COLO829 (cell line): ENCODE measurements around the gene SFRP4.
"Not testable (repeated sequence)": the region's sequence is repeated elsewhere in the genome, so short reads cannot be mapped to it uniquely, and the experiment has no call there.

Experiments used
- DNase-seq: peaks from one replicate; pipeline ENCODE4 v3.0.0; 2012; ENCODE audit warnings: low spot score

SFRP4 gene

DNA sequence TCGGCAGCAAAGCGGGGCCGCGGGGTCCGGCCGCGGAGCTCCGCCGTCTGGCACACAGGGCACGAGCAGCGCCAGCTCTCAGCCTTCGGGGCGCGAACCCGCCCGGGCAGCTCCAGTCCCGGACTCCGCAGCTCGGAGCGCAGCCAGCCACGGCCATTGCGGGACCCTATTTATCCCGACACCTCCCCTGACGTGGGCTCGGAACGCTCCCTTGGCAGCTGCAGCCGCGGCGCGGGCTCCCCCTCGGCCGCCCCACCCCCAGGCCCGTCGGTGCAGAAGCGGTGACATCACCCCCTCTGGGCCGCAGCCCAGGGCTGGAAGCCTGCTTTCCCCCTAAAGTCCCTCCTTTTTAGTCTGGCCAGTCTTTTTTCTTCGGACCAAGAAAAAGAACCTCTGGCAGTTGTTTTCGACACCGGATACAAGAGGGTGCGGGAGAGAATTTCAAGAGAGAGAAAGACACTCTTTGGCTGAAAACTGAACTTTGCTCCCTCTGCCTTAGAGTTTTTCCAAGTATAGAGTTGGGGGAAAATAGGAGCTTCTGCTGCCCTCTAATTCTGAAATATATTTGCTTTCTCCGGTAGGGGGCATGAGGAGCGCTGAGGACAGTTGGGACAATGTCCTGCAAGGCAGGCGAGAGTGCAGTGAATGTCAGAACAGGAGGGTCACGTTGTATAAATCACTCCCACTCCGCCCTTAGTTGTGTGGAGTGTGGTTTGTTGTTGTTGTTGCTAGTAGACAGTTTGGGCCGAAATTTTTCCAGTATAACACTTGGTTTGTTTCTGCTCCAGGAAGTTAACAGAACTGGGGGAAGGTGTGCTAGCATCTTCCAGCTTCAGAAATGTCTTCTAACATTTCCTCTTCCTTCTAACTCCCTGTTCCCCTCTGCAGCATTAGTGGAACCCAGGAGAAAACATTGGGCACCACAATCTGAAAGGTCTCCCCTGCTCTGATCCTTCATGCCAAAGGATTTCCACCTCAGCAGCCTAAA, at the start of gene SFRP4:
Gene SFRP4, minus strand, starts transcription at position 145 of the 988 bp plus-strand sequence. CDS start 280 bp downstream, outside the sequence.
- peak; percentile 22 for DNase-seq

DNA sequence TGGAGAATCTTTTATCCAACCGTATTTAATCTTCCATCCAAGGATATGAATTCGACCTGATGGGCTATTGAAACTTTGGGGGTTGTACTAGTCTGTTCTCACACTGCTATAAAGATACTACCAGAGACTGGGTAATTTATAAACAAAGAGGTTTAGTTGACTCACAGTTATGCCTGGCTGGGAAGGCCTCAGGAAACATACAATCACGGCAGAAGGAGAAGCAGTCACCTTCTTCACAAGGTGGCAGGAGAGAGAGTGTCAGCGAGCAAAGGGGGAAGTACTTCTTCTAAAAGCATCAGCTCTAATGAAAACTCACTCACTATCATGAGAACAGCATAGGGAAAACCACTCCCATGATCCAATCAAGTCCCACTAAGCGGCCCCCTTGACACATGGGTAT, 47.6 kb upstream of the SFRP4 start:
- DNase-seq = no peak

DNA sequence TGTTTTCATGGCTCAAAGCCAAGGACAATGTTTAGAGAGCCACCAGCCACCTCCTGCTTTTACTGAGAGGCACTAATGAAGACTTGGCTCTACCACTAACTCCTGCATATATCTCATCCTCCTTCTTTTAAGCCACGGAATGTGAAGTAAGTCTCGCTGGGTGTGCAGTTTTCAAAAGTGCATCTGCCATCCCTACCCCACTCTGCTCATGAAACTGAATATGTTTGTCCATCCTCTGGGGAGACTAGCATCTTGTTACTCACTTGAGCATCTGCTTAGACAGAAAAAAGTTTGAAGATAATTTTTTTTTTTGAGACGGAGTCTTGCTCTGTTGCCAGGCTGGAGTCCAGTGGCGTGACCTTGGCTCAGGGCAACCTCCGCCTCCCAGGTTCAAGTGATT, 44.6 kb upstream of the SFRP4 start:
- DNase-seq = no peak

DNA sequence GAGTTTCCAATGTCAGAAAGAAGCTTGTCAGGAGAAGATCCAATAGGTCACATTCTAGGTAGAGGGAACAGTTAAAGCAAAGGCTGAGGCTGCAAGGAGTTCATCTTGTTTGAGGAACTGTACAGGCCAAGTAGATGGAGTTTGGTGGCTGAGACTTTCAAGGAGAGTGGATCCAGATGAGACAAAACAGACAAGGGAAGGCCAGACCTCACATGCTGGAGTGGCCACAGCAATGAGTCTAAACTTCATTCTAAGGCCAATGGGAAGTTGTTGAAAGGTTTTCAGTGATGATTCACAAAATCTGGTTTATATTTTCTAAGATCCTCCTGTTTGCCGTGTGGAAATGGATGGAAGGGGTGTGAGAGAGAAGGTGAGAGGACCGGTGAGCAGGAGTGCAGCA, 43.9 kb upstream of the SFRP4 start:
- DNase-seq = no peak

DNA sequence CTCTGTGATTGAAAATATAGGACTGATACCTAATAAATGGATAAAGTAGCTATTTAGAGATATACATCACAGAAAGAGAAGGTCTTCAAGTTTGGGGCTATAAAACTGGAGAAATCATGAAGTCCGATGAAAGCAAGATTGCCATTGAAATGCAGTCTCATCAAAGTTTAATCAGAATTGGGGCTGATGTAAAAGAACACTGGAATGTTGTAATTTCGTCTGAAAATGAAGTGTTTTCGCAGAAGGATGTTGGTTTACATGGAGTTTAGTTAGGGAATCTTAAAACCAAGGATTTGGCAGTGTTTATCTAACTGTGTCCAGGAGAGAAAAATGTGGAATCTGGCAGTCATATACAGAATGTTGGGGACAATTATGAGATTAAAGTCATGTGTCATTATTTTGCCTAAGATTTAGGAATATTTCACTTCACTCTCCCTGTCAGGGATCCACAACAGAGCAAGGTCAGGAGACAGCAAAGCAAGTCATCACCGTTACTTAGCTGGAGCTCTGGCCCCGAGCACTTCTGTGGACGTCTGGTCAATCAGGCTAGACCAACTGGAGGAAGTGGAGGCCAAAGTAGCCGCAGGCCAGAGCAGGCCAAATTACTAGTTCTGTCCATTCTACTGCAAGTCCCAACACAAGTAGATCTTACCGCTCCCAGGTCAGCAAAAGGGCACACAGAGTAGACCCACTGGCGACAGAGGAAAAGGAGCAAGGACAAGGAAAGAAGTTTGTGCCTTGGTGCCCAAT, 40.8 kb upstream of the SFRP4 start:
- no peak for DNase-seq

DNA sequence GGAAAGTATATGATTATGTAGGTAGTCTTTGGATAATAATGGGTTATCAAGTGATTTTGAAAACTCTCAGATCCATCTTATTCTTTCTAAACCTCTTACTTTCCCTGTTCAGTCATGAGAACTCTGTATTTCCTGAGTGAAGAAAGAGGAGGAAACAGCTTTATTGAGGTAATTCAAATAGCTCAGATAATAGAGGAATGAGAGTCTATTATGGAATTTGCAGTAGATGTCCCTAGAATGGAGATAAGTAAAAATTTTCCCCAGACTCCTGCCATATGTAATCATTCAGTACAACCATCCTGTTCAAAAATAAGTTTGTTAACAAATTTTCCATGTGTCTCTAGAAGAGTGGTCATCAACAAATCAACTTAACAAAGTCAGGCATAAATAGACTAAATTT, 40.2 kb upstream of the SFRP4 start:
- no peak for DNase-seq

DNA sequence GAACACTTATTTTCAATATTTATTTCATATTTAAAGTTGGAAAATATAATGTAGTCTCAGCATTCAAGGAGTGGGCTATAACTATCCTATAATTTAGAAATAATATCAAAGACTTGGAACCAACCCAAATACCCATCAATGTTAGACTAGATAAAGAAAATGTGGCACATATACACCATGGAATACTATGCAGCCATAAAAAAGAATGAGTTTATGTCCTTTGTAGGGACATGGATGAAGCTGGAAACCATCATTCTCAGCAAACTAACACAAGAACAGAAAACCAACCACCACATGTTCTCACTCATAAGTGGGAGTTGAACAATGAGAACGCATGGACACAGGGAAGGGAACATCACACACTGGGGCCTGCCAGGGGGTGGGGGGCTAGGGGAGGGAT, 37.6 kb upstream of the SFRP4 start:
- not testable (repeated sequence) for DNase-seq

DNA sequence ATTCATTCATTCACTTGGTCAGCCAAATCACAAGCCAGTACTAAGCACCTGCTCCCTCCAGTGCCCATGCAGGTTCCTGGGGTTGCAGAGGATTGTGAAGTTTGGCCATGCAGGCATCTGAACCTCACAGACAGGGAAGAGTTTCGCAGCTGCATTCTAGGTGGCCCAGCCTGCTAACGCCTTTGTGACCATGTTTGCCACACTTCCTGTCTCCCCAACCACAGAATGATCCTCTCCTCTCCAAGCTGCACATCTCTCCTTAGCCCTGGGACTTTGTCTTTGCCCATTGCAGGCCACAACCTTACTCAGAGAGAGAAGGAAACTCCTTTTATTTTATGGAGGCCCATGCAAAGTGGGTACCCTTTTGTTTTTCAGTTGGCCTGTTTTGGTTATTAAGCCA, 35.6 kb upstream of the SFRP4 start:
- no peak for DNase-seq

DNA sequence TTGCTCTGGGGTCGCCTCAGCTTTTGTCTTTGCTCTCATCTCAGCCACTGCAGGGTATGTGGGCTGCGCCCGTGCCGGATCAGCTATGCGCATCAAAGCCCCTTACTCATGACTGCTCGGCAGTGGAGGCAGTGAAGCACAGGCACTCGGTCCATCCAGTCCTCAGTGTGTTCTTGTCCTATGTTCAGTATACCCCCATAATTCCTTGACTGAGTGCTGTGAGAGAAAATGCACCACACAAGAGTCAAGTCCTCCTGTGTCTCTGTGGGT, 31.3 kb upstream of the SFRP4 start:
- DNase-seq = no peak

DNA sequence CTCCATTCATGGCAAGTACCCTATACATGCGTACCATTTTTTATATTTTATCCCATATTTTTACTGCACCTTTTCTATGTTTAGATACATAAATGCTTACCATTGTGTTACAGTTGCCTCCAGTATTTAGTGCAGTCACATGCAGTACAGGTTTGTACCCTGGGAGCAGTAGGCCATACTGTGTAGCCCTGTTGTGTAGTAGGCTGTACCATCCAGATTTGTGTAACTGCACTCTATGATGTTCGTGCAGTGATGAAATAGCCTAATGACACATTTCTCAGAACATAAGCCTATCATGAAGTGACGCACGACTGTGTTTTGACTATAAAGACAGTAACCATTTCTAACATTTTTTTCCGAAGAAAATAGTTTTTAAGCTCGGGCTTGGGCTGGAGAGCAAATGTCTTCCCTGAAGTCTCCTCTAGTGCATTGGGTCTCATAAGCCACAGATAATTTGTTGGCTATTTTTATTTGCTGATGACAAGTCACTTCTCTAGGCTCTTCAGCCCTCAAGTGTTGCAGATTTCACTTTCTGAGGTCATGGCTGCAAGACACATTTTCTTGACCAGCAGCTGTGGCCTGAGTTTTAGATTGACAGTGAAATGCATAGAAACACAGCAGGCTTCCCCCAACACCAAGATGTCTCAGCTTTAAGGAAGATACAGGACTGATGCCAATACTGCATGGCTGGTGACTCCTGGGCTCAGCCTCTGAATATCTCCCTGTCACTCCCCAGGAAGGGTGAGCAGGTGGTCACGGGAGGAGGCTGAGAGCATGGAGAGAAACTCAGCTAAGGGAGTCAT, 30.7 kb upstream of the SFRP4 start:
- DNase-seq = no peak

DNA sequence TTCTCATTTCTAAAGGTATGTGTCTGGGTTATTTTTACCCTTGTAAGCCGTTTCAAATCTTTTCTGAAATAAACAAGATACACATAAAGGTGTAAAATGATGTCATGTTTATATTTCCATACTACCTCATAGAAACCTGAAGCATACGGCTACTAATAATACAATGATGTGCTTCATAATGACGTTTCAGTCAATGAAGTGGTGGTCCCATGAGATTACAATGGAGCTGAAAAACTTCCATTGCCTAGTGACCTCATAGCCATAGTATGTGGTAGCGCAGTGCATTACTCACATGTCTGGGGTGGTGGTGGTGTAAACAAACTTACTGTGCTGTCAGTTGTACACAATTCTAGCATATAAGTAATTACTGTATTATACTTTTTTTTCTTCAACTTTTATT, 28.7 kb upstream of the SFRP4 start:
- DNase-seq = no peak

DNA sequence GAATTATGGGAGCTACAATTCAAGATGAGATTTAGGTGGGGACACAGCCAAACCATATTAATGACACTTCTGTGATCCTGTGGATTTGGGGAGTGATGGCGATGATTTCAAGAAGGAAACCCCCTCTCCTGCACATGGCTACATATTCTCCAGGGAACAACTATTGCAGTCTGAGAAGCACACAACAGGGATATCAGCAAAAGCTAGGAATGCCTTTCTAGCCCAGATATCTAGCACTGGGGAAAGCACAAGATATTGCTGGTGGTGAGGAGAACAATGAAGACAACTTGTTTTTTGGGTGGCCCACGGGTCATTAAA, 28.1 kb upstream of the SFRP4 start:
- DNase-seq = no peak

DNA sequence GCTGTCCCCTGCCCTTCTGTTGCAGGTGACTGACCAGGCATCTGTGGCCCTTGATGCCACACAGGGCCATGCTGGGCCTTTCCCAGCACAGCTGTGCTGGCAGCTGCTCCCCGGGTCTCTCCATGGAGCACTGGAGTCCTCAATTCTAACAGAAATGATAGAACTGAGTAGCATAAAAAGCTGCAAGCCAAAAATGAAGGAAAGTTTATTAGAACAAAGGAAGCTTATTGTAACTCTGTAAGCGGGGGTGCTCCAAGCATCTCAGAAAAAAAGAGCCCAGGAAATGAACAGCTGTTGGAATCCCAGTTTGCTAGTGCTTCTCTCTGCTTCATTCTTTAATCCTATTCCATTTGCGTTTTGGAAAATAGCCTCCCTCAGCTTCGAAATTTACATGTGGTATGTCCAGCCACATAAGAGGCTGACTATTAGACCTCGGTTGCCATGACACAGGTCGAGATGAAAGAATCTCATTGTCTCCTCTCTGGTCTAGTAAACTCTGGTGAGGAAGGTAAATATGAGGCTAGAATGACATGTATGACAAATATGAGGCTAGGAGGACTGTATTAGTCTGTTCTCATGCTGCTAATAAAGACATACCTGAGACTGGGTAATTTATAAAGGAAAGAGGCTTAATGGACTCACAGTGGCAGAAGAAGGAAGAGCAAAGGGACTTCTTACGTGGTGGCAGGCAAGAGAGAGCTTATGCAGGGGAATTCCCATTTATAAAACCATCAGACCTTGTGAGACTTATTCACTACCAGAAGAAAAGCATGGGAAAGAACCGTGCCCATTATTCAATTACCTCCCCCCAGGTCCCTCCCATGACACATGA, 27.5 kb upstream of the SFRP4 start:
- peak; percentile 19 for DNase-seq

DNA sequence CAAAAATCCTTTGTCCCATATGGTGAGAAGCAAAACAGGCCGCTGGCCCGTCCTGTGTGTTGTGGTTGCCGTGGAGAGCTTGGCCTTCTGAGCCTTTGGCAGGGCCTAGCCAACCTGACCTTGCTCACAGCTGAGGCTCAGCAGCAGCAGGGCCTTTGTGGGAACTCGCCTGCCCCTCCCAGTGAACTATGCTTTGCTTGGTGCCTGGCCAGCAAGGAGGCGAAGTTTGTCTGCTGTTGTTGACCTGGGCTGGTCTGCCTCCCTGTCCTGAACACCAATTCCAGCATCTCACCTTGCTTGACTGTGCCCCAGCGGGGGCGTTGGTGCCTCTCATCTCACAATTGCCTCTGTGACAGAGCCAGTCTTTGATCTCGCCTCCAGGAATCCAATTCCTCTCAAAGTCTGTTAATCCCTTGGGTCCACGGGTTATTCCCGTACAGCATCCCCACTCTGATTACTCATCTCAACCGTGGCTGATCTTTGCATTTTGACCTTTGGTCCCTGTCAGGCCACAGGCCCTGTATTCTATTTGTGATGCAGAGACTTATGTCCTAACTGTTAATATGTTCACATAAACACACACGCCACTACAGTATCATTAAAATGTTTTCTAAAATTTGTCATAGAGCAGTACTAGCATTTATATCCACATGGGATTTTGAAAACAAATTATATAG, 26.5 kb upstream of the SFRP4 start:
- peak; percentile 29 for DNase-seq

DNA sequence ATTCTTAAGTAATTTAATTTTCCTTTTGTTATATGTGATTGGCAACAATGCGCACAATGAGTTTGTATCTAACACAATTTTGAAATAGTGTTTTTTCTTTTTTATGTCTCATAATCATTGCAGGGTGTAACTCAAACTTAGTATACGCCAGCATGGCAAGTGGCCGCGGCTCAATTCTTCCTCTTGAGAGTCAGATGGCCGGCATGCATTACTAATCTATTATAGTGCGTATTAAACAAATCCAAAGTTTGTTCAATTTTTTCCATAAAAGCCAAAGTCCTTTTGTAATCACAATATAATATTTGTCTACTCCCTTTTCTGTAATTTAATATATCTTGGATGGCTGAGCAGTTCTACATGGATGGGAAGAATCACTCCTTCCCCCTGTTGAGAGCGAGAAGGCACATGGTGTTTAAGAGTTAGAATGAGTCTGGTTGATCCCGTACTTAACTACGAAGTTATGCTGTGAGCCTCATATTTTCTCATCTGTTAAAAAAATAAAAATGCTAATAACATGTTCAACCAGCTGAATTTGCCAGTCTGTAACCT, 16.5 kb upstream of the SFRP4 start:
- DNase-seq = no peak

DNA sequence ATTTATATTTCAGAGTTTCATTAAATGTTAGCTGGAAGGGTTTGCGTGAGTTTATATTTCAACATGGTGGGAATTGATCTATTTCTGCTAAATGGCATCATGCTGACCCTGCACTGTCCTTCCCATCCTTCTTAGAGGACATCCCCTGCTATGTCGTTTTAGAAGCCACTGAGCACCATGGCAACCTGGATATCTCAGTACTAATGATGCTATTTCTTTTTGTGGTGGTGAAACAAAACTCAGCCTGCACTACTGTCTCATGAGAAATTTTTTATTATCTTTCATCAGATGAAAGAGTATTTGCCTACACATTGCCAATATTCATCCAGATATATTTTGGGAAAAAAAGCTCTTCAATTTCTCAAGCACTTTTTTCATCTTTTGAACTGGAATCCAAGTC, 15.9 kb upstream of the SFRP4 start:
- DNase-seq = no peak

DNA sequence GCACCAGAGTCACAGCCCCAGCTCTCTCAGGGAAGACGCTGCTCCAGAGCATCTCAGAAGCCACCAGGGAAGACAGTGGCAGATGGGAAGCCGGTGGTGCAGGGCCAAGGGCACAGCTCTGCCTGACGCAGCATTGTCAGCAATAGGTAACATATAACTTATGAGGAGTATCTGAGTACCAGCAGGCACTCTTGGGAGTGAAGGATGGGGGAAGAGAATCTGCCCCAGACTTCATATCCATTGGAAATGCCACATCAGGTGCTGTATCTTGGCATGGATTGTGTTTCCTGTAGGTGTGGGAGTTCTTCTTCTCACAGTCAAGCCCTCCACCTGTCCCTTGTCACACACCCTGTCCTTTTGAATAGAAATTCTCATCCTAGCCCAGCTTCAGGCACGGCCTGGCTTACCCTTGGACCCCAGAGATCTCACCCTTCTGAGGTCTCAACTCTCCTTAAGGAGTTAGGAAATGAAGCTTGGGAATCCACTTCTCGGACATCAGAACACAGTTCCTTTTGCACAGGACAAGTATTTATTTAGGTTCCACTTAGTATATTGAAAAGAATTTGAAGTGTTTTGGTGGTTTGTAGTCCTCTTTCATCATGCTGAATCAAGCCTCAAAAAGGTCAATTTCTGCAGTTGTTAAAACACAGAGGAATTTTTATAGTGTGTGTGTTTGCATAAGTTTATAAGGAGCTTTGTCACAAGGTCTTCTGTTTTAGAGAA, 13.8 kb upstream of the SFRP4 start:
- DNase-seq = no peak

DNA sequence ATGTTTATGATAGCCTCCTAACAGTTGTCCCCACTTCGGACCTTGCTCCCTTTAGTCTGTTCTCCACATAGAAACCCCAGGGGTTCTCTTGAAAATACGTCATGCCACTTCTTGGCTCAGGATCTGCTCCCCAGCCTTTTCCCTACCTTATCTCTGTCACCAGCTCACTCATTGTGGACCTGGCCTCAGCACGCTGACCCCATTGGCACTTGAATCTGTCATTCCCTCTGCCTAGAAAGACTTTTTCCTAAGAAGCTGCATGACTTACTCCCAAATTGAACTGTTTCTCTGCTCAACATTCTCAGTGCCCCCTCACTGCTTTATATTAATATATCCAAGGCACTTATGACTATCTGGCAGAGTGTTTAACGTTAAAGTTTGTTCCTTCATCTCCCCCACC, 12.3 kb upstream of the SFRP4 start:
- DNase-seq = no peak

DNA sequence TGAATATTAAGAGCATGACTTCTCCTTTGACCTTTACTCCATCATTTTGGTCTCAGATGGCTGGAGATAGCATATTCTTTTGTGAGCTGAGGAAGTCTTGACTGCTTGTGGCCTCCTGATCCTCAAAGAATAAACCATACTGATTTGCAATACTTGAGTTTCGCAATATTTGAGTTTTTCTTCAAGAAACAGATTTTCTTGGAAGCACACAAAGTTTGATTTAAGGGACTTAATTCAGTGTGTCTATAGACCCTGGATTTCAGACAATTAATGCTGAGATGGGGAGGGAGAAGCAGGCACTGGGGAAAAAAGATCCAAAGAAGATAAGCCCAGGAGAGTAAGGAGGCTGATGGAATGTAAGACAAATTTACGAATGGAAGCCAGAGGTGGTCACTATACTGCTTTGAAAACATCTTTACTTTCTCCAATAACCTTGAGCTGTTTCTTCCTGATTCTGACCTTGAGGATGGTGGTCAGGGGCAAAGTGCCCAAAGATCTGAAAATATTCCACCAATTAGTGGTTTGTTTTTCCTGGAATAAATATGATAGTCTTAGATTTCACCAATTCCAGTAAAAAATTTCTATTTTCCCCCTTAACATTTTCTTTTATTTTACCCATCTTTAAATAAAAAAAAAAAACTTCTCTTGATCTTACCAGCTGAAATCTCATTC, 11.3 kb upstream of the SFRP4 start:
- no peak for DNase-seq

DNA sequence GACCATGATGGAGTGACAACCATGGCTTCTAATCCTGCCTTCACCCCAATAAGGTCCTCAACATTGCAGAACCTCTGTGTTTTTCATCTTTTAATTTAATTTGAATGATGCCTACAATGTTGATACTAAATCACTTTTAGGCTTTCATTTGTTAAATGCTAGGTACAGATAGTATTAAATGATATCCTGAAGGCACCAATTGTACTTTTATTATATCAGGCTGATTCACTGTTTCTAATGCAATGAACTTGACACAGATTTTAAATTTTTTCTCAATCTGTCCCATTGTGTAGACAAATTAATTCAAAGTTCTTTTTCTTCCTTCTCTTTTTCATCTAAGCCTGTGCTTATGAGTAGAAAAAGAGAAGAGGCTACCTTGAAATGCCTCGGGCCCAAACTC, 9.0 kb upstream of the SFRP4 start:
- DNase-seq = no peak
